Testis (tissue), 3 donors: ENCODE data around the gene RAB11A. TPM values are rescaled to one million over a fixed set of nuclear protein-coding genes. Genes with fewer than 3 reads are reported as not detected.

Source experiments
- DNase-seq: peaks from one replicate; pipeline ENCODE4 v3.0.0-alpha.2; 2019
- H3K27ac ChIP-seq, 2 donors: fragments of 200-600 bp; sonication (generic); one replicate each; pipeline ENCODE4 v1.5.1; 2019
- H3K27me3 ChIP-seq: fragments of 200-600 bp; sonication (generic); one replicate; pipeline ENCODE4 v1.5.1; 2019
- H3K36me3 ChIP-seq: fragments of 200-600 bp; sonication (generic); one replicate; pipeline ENCODE4 v1.5.1; 2017; ENCODE audit warnings: low read depth; ENCODE audit errors: missing control alignments
- H3K4me1 ChIP-seq: fragments of 200-600 bp; sonication (generic); one replicate; pipeline ENCODE4 v1.5.1; 2019
- H3K4me3 ChIP-seq, 2 donors: fragments of 200-600 bp; sonication (generic); one replicate each; pipeline ENCODE4 v1.5.1; 2017 to 2019
- H3K9me3 ChIP-seq: fragments of 200-600 bp; sonication (generic); one replicate; pipeline ENCODE4 v1.5.1; 2017
- CTCF ChIP-seq, 3 experiments: fragments of 450-650 bp in 2 of 3; fragments of 200-600 bp in 1 of 3; sonication (generic) in 1 of 3; IDR thresholded peaks; one replicate each; pipeline ENCODE4 v1.5.1; 2016 to 2019; ENCODE audit warnings: antibody characterized with exemption in 3 of 3, mild to moderate bottlenecking in 2 of 3, moderate library complexity in 1 of 3
- POLR2A ChIP-seq: fragments of 450-650 bp; IDR thresholded peaks from one replicate; pipeline ENCODE4 v1.6.1; 2017; ENCODE audit warnings: antibody characterized with exemption, mild to moderate bottlenecking, moderate library complexity
- WGBS, 2 donors: methylation state at CpG; one replicate each; pipeline ENCODE4 v1.1.5; 2018; 5-methylcytosine and 5-hydroxymethylcytosine counted together
- intact Hi-C: fragments of 100-400 bp; cut with DNase I; formaldehyde crosslinking; loops from one replicate; pipeline ENCODE4 v1.15.1; 2023; ENCODE audit warnings: low total_unique reads
- polyA plus RNA-seq: library from polyadenylated mRNA; stranded (reverse); fragments of 350-450 nt; fragmentation: Illumina TruSeq; extraction: RNeasy Lipid Tissue Mini Kit (QIAGEN cat#74804); gene quantifications from one replicate; pipeline ENCODE4 v1.2.3, GENCODE V29; 2014; ENCODE audit warnings: low read depth, low replicate concordance; ENCODE audit not compliant: insufficient read depth
- total RNA-seq, 2 donors: library from RNA; depleted of rRNA; stranded (reverse); fragments of >200 nt; gene quantifications; one replicate each; pipeline ENCODE4 v1.2.3, GENCODE V29; 2016

The RAB11A gene
- total and polyA plus RNA-seq, 3 donors from 2014 or later: 221 to 546 (median 307) TPM

GRCh38 chr15:65829130-65829764 is 40.0 kb upstream of the RAB11A start:
- H3K36me3 ChIP-seq: no peaks in the 10 kb centered on the region
- no peak for DNase-seq
- intact Hi-C loops: no loop called here
- no peak for TF ChIP-seq POLR2A
- peak; percentile 35 to 54 (median 39) for TF ChIP-seq CTCF (IDR thresholded peaks at IDR 0.05)
- no peaks in the 10 kb centered on the region for H3K27me3 ChIP-seq
- WGBS, 2 donors: 61 to 65% methylated on average over 7 of the region's 7 CpGs
- peaks cover 15% of the 10 kb centered on the region for H3K4me1 ChIP-seq
- no peak overlapping the region for H3K27ac ChIP-seq
- no peaks in the 10 kb centered on the region for H3K9me3 ChIP-seq
- H3K4me3 ChIP-seq: no peak overlapping the region

DNA sequence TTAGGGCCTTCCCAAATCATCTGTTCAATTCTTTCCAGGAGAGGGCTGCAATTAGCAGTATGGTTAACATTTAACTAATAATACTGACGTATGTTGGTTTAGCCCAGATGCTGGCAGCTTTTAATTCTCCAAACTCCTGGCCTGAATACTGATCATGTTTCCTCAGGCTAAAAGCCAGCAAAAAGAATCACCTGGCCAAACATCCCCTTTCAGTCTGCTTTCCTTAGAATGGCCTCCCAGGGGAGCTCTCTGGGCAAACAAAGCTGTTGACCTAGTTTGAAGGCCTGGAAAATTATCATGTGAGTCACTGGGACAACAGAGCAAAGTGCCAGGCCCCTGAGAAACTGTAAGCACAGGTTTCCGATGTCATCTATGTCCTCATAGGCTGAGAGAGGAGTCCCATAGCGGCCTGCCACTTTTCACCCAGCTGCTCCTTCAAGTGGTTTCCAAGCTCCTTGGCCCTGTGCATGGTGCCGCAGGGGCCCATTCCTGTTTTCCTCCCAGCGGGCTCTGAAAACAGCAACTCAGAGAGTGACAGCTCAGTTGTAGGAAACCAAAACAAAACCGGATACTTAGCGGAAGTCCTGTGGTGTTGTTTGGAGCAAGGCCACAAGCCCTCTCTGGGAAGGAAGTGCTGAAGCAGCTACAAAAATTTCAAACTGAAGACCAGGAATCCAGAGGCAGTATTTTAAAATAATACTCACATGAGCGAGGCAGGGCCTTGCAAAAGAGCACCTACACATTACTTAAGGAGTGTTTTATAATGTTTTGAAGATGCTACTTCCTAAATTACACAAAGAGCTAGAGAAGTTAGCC is 36.5 kb upstream of the RAB11A start:
- intact Hi-C loops: no loop called here
- Histone ChIP-seq H3K36me3 (no peaks in the 10 kb centered on the region), H3K9me3 (no peaks in the 10 kb centered on the region), H3K27ac (peak overlapping the region in 1 of 2 donors; percentile 63), H3K27me3 (no peaks in the 10 kb centered on the region), H3K4me1 (peaks cover 26% of the 10 kb centered on the region), H3K4me3 (no peak overlapping the region)
- no peak for TF ChIP-seq POLR2A
- no peak for TF ChIP-seq CTCF (IDR thresholded peaks at IDR 0.05)
- peak; percentile 90 for DNase-seq
- 30 to 53% methylated on average over 8 of the region's 8 CpGs for WGBS, 2 donors

DNA sequence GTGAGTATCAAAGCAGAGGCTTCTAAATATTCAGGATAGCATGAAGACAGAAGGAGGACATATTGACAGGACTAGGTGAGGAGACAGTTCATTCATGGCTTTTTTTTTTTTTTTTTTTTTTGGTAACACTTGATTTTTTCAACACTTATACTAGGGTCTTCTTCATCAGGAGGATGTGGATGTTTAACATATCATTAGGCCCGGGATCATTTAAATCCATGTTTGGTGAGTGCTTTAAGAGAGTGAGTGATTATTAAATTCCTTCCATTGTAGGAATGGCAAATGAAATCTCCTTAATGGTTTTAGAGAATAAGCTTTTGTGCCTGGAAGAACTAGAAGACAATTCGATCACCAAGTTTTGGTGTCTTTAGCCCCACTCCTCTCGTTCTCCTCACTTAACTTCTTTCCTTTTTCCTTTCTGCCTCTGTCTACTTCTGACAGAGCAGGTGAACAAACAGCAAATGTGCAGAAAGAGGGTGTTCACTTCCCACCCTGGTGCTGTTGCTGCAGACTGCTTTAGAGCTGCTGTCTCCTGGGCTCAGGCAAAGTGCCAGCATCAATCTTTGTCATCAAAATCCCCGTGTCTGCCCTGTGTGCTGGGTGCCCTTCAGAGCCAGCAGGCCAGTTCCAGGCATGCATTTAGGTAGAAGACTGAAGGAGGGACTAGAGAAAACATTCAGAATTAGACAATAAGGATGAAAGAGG is 35.6 kb upstream of the RAB11A start:
- TF ChIP-seq POLR2A (no peak), CTCF (IDR thresholded peaks at IDR 0.05) (no peak)
- WGBS, 2 donors: 58 to 67% methylated on average over 4 of the region's 4 CpGs
- no peak for DNase-seq
- Histone ChIP-seq H3K27ac (peak overlapping the region in 1 of 2 donors; percentile 63), H3K9me3 (no peaks in the 10 kb centered on the region), H3K4me1 (peaks cover 26% of the 10 kb centered on the region), H3K4me3 (no peak overlapping the region), H3K36me3 (no peaks in the 10 kb centered on the region), H3K27me3 (no peaks in the 10 kb centered on the region)
- intact Hi-C loops: no loop called here

- H3K4me3 ChIP-seq: no peak overlapping the region
- 83 to 88% methylated on average over 8 of the region's 8 CpGs for WGBS, 2 donors
- no peak overlapping the region for H3K27ac ChIP-seq
- no peak for DNase-seq
- TF ChIP-seq CTCF (IDR thresholded peaks at IDR 0.05) (no peak), POLR2A (no peak)
- peaks cover 26% of the 10 kb centered on the region for H3K4me1 ChIP-seq
- H3K9me3 ChIP-seq: no peaks in the 10 kb centered on the region
- H3K36me3 ChIP-seq: no peaks in the 10 kb centered on the region
- intact Hi-C loops: no loop called here
- H3K27me3 ChIP-seq: no peaks in the 10 kb centered on the region
These were observed 34.5 kb upstream of the RAB11A start for GRCh38 chr15:65834603-65835282.
